GM12878 (cell line): Measurements from ENCODE around the gene APLP2. TPM values are rescaled to one million over a fixed set of nuclear protein-coding genes. Genes with fewer than 3 reads are reported as not detected.
A peak's percentile ranks its signal among the peaks of the same experiment; 100 is the strongest.

Experiments
- EP300 ChIP-seq, 2 experiments: fragments of 150-350 bp in 1 of 2; IDR thresholded peaks; 2 replicates each; pipeline ENCODE4 v1.6.1; 2011 to 2012; ENCODE audit warnings: low read depth in 2 of 2, low read length in 2 of 2, borderline replicate concordance in 1 of 2, improper control_type of control experiment in 1 of 2, inconsistent platforms in 1 of 2; ENCODE audit not compliant: control insufficient read depth in 1 of 2
- EZH2 ChIP-seq: IDR thresholded peaks from 2 replicates; pipeline ENCODE4 v1.6.1; 2012; ENCODE audit warnings: low read depth, mild to moderate bottlenecking, control low read depth, inconsistent platforms, low read length, borderline replicate concordance; ENCODE audit not compliant: control insufficient read depth
- FOXK2 ChIP-seq: fragments of 450-650 bp; IDR thresholded peaks from 2 replicates; pipeline ENCODE4 v1.6.1; 2017; ENCODE audit warnings: mild to moderate bottlenecking, moderate library complexity
- MEF2B ChIP-seq: fragments of 450-650 bp; IDR thresholded peaks from 2 replicates; pipeline ENCODE4 v1.6.1; 2018; ENCODE audit warnings: mild to moderate bottlenecking, moderate library complexity; ENCODE audit not compliant: partially characterized antibody, poor library complexity, severe bottlenecking
- MYB ChIP-seq: fragments of 150-350 bp; IDR thresholded peaks from 2 replicates; pipeline ENCODE4 v1.6.1; 2014; ENCODE audit warnings: mild to moderate bottlenecking, low read depth, low read length, borderline replicate concordance
- NR2C2 ChIP-seq: IDR thresholded peaks from 2 replicates; pipeline ENCODE4 v1.6.1; 2011; ENCODE audit warnings: borderline replicate concordance, low read depth; ENCODE audit not compliant: control insufficient read depth, insufficient read length
- NRF1 ChIP-seq: conservative IDR thresholded peaks from 2 replicates; pipeline ENCODE4 v1.6.1; 2011; ENCODE audit warnings: mild to moderate bottlenecking, low read depth, low read length, improper control_type of control experiment
- RUNX3 ChIP-seq: IDR thresholded peaks from 2 replicates; pipeline ENCODE4 v1.6.1; 2012; ENCODE audit warnings: low read length, inconsistent platforms
- SMAD5 ChIP-seq: IDR thresholded peaks from 2 replicates; pipeline ENCODE4 v1.6.1; 2016; ENCODE audit warnings: antibody characterized with exemption, low read depth
- SP1 ChIP-seq: IDR thresholded peaks from one replicate; pipeline ENCODE4 v1.6.1; 2011; ENCODE audit warnings: low read depth, low read length
- SRF ChIP-seq, 2 experiments: IDR thresholded peaks; 2 replicates each; pipeline ENCODE4 v1.6.1; 2011; ENCODE audit warnings: low read depth in 2 of 2, low read length in 2 of 2, mild to moderate bottlenecking in 1 of 2, moderate library complexity in 1 of 2
- polyA plus RNA-seq, 11 experiments: library from polyadenylated mRNA; depleted of rRNA in 4 of 11; unstranded in 6 of 11; stranded (reverse) in 5 of 11; fragments of >200 nt; fragmentation: Nextera tagmentation in 4 of 11; fragmentation: Illumina TruSeq in 1 of 11; extraction: Ambion mirVana in 4 of 11; extraction: Trizol in 1 of 11; gene quantifications; 1 replicate in 1 of 11; 2 replicates in 10 of 11; pipeline versions ENCODE4 v1.2.1 to v1.2.3, GENCODE V29; 2011 to 2016; ENCODE audit warnings: inconsistent platforms in 2 of 11, missing spikeins in 2 of 11, low read depth in 1 of 11
- total RNA-seq, 4 experiments: library from RNA; depleted of rRNA in 3 of 4; stranded (reverse); fragments of >200 nt in 3 of 4; fragmentation: Illumina TruSeq in 1 of 4; extraction: Trizol in 1 of 4; gene quantifications; 2 replicates each; pipeline versions ENCODE4 v1.2.1 to v1.2.3, GENCODE V29; 2013 to 2021
- TF ChIP-seq, protein P1 (sequence below): IDR thresholded peaks from 2 replicates; pipeline ENCODE4 v1.6.1; 2011; ENCODE audit warnings: low read depth, low read length, improper control_type of control experiment, borderline replicate concordance
- TF ChIP-seq, protein P2 (sequence below): fragments of 450-650 bp; IDR thresholded peaks from 2 replicates; pipeline ENCODE4 v1.6.1; 2014; ENCODE audit warnings: mild to moderate bottlenecking
- TF ChIP-seq, protein P3 (sequence below): fragments of 450-650 bp; IDR thresholded peaks from 2 replicates; pipeline ENCODE4 v1.6.1; 2018; ENCODE audit warnings: borderline replicate concordance, mild to moderate bottlenecking; ENCODE audit not compliant: partially characterized antibody
- TF ChIP-seq, protein P4 (sequence below): fragments of 450-650 bp; IDR thresholded peaks from 2 replicates; pipeline ENCODE4 v1.6.1; 2017; ENCODE audit warnings: antibody characterized with exemption, mild to moderate bottlenecking, moderate library complexity
- TF ChIP-seq, protein P5 (sequence below): fragments of 450-650 bp; formaldehyde crosslinking; IDR thresholded peaks from 2 replicates; pipeline ENCODE4 v1.4.0; 2020; ENCODE audit warnings: mild to moderate bottlenecking, moderate library complexity
- TF ChIP-seq, protein P6 (sequence below): fragments of 150-350 bp; IDR thresholded peaks from 2 replicates; pipeline ENCODE4 v1.6.1; 2014; ENCODE audit warnings: mild to moderate bottlenecking, low read depth, low read length

The APLP2 gene
- total and polyA plus RNA-seq, 10 of the 15 experiments (the other 5 are each of a cell fraction or from before 2014, with no cell fraction given), result 2.3 to 38.8 (median 21.3) TPM

DNA sequence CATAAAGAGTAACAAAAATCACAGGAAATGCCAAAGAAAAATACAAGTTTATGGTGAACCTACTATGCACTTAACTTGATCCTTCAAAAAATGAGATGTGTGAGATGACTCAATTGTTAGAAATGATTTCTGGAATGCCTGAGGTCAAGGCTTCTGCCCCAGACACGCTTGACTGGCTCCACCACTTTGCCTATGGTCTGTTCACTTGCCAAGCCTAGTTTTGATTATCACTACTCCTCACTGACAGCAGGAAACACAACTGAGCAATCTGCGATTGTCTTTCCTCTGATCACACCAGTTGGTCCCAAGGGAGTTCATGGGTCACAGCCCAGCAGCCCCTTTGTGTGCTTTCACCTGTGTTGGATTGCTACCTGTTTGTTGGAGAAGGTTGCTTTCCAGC lies 46.5 kb upstream of the APLP2 start (continued):
- TF ChIP-seq, protein P1, sequence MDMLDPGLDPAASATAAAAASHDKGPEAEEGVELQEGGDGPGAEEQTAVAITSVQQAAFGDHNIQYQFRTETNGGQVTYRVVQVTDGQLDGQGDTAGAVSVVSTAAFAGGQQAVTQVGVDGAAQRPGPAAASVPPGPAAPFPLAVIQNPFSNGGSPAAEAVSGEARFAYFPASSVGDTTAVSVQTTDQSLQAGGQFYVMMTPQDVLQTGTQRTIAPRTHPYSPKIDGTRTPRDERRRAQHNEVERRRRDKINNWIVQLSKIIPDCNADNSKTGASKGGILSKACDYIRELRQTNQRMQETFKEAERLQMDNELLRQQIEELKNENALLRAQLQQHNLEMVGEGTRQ, result no peak
- no peak for TF ChIP-seq EZH2
- TF ChIP-seq, protein P2, sequence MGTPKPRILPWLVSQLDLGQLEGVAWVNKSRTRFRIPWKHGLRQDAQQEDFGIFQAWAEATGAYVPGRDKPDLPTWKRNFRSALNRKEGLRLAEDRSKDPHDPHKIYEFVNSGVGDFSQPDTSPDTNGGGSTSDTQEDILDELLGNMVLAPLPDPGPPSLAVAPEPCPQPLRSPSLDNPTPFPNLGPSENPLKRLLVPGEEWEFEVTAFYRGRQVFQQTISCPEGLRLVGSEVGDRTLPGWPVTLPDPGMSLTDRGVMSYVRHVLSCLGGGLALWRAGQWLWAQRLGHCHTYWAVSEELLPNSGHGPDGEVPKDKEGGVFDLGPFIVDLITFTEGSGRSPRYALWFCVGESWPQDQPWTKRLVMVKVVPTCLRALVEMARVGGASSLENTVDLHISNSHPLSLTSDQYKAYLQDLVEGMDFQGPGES, result no peak
- TF ChIP-seq, protein P3, sequence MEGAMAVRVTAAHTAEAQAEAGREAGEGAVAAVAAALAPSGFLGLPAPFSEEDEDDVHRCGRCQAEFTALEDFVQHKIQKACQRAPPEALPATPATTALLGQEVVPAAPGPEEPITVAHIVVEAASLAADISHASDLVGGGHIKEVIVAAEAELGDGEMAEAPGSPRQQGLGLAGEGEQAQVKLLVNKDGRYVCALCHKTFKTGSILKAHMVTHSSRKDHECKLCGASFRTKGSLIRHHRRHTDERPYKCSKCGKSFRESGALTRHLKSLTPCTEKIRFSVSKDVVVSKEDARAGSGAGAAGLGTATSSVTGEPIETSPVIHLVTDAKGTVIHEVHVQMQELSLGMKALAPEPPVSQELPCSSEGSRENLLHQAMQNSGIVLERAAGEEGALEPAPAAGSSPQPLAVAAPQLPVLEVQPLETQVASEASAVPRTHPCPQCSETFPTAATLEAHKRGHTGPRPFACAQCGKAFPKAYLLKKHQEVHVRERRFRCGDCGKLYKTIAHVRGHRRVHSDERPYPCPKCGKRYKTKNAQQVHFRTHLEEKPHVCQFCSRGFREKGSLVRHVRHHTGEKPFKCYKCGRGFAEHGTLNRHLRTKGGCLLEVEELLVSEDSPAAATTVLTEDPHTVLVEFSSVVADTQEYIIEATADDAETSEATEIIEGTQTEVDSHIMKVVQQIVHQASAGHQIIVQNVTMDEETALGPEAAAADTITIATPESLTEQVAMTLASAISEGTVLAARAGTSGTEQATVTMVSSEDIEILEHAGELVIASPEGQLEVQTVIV, result no peak
- TF ChIP-seq SP1, result no peak
- no peak for TF ChIP-seq FOXK2
- TF ChIP-seq, protein P4, sequence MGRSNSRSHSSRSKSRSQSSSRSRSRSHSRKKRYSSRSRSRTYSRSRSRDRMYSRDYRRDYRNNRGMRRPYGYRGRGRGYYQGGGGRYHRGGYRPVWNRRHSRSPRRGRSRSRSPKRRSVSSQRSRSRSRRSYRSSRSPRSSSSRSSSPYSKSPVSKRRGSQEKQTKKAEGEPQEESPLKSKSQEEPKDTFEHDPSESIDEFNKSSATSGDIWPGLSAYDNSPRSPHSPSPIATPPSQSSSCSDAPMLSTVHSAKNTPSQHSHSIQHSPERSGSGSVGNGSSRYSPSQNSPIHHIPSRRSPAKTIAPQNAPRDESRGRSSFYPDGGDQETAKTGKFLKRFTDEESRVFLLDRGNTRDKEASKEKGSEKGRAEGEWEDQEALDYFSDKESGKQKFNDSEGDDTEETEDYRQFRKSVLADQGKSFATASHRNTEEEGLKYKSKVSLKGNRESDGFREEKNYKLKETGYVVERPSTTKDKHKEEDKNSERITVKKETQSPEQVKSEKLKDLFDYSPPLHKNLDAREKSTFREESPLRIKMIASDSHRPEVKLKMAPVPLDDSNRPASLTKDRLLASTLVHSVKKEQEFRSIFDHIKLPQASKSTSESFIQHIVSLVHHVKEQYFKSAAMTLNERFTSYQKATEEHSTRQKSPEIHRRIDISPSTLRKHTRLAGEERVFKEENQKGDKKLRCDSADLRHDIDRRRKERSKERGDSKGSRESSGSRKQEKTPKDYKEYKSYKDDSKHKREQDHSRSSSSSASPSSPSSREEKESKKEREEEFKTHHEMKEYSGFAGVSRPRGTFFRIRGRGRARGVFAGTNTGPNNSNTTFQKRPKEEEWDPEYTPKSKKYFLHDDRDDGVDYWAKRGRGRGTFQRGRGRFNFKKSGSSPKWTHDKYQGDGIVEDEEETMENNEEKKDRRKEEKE, result no peak
- TF ChIP-seq NR2C2, result no peak
- TF ChIP-seq EP300 (IDR thresholded peaks at IDR 0.05; ENCODE audit: borderline replicate concordance in 1 of 2, control insufficient read depth in 1 of 2, low read depth in 2 of 2, low read length in 2 of 2), result no peak
- no peak for TF ChIP-seq NRF1
- TF ChIP-seq MYB, result no peak
- no peak for TF ChIP-seq SRF (IDR thresholded peaks at IDR 0.05; ENCODE audit: low read depth in 2 of 2, low read length in 2 of 2)
- TF ChIP-seq RUNX3, result peak; percentile 75
- no peak for TF ChIP-seq SMAD5
- peak; percentile 87 for TF ChIP-seq MEF2B
- TF ChIP-seq, protein P5, sequence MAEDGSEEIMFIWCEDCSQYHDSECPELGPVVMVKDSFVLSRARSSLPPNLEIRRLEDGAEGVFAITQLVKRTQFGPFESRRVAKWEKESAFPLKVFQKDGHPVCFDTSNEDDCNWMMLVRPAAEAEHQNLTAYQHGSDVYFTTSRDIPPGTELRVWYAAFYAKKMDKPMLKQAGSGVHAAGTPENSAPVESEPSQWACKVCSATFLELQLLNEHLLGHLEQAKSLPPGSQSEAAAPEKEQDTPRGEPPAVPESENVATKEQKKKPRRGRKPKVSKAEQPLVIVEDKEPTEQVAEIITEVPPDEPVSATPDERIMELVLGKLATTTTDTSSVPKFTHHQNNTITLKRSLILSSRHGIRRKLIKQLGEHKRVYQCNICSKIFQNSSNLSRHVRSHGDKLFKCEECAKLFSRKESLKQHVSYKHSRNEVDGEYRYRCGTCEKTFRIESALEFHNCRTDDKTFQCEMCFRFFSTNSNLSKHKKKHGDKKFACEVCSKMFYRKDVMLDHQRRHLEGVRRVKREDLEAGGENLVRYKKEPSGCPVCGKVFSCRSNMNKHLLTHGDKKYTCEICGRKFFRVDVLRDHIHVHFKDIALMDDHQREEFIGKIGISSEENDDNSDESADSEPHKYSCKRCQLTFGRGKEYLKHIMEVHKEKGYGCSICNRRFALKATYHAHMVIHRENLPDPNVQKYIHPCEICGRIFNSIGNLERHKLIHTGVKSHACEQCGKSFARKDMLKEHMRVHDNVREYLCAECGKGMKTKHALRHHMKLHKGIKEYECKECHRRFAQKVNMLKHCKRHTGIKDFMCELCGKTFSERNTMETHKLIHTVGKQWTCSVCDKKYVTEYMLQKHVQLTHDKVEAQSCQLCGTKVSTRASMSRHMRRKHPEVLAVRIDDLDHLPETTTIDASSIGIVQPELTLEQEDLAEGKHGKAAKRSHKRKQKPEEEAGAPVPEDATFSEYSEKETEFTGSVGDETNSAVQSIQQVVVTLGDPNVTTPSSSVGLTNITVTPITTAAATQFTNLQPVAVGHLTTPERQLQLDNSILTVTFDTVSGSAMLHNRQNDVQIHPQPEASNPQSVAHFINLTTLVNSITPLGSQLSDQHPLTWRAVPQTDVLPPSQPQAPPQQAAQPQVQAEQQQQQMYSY (CRISPR knock-in tag), result no peak
- TF ChIP-seq, protein P6, sequence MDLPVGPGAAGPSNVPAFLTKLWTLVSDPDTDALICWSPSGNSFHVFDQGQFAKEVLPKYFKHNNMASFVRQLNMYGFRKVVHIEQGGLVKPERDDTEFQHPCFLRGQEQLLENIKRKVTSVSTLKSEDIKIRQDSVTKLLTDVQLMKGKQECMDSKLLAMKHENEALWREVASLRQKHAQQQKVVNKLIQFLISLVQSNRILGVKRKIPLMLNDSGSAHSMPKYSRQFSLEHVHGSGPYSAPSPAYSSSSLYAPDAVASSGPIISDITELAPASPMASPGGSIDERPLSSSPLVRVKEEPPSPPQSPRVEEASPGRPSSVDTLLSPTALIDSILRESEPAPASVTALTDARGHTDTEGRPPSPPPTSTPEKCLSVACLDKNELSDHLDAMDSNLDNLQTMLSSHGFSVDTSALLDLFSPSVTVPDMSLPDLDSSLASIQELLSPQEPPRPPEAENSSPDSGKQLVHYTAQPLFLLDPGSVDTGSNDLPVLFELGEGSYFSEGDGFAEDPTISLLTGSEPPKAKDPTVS, result no peak
